HepG2 (cell line): ENCODE measurements around the gene CCDC38. TPM values are rescaled to one million over a fixed set of nuclear protein-coding genes. Genes with fewer than 3 reads are reported as not detected.

Experiments
- FOXK2 ChIP-seq: fragments of 450-650 bp; IDR thresholded peaks from 2 replicates; pipeline ENCODE4 v1.6.1; 2016
- FOXO1 ChIP-seq: sonication (generic); formaldehyde crosslinking; IDR thresholded peaks from 2 replicates; pipeline ENCODE4 v1.4.0; 2020; ENCODE audit warnings: missing genetic modification reagents
- NFYB ChIP-seq: sonication (generic); formaldehyde crosslinking; IDR thresholded peaks from 2 replicates; pipeline ENCODE4 v1.4.0; 2020; ENCODE audit warnings: missing genetic modification reagents
- NFYC ChIP-seq: IDR thresholded peaks from 2 replicates; pipeline ENCODE4 v1.6.1; 2016; ENCODE audit warnings: missing genetic modification reagents, missing compliant biosample characterization
- POLR2G ChIP-seq: fragments of 200-400 bp; formaldehyde crosslinking; IDR thresholded peaks from 2 replicates; pipeline ENCODE4 v1.6.1; 2018; ENCODE audit warnings: mild to moderate bottlenecking, low read depth, low read length, moderate library complexity
- REXO4 ChIP-seq: sonication (generic); formaldehyde crosslinking; IDR thresholded peaks from 2 replicates; pipeline ENCODE4 v1.8.0; 2022; ENCODE audit warnings: missing genetic modification reagents, mild to moderate bottlenecking, borderline replicate concordance
- SKI ChIP-seq: fragments of 450-650 bp; IDR thresholded peaks from one replicate; pipeline ENCODE4 v1.6.1; 2018; ENCODE audit warnings: mild to moderate bottlenecking; ENCODE audit not compliant: partially characterized antibody
- ZBTB21 ChIP-seq: sonication (generic); formaldehyde crosslinking; IDR thresholded peaks from 2 replicates; pipeline ENCODE4 v1.4.0; 2020; ENCODE audit warnings: missing genetic modification reagents
- ZBTB46 ChIP-seq: sonication (generic); formaldehyde crosslinking; IDR thresholded peaks from 2 replicates; pipeline ENCODE4 v1.4.0; 2020; ENCODE audit warnings: mild to moderate bottlenecking, missing genetic modification reagents, borderline replicate concordance
- ZNF142 ChIP-seq: sonication (generic); formaldehyde crosslinking; IDR thresholded peaks from 2 replicates; pipeline ENCODE4 v1.4.0; 2020; ENCODE audit warnings: missing genetic modification reagents
- ZNF318 ChIP-seq: sonication (generic); formaldehyde crosslinking; IDR thresholded peaks from 2 replicates; pipeline ENCODE4 v1.4.0; 2020; ENCODE audit warnings: mild to moderate bottlenecking, missing genetic modification reagents
- ZNF335 ChIP-seq: sonication (generic); formaldehyde crosslinking; IDR thresholded peaks from 2 replicates; pipeline ENCODE4 v1.4.0; 2020; ENCODE audit warnings: missing genetic modification reagents
- polyA plus RNA-seq, 8 experiments: library from polyadenylated mRNA; depleted of rRNA in 3 of 8; stranded (reverse) in 7 of 8; unstranded in 1 of 8; fragments of >200 nt; fragmentation: Illumina TruSeq in 4 of 8; extraction: Trizol in 4 of 8; gene quantifications; 2 replicates each; pipeline versions ENCODE4 v1.2.1 to v1.2.3, GENCODE V29; 2011 to 2016; ENCODE audit warnings: low read depth in 4 of 8, missing spikeins in 1 of 8, mixed read lengths in 1 of 8; ENCODE audit not compliant: insufficient read depth in 1 of 8
- total RNA-seq, 5 experiments: library from RNA; depleted of rRNA; stranded (reverse); fragments of >200 nt; fragmentation: Illumina TruSeq; extraction: Trizol; gene quantifications; 2 replicates each; pipeline ENCODE4 v1.2.3, GENCODE V29; 2016; ENCODE audit warnings: low read depth in 1 of 5

The CCDC38 gene
- total and polyA plus RNA-seq, 2 of the 13 experiments (the other 11 are each of a cell fraction or from before 2014, with no cell fraction given) = 0.24 to 0.32 TPM

GRCh38 chr12:95858451-95859343 lies 83.7 kb downstream of the CCDC38 start, which contains the start of gene SNRPF (continued):
- TF ChIP-seq ZNF318 (CRISPR knock-in tag) (0 out of 2 replicates have a peak, but pooled peaks have one; percentile 78), ZBTB46 (CRISPR knock-in tag) (no peak), ZNF335 (CRISPR knock-in tag) (peak; percentile 62), POLR2G (peak; percentile 88), FOXO1 (CRISPR knock-in tag) (no peak), NFYB (CRISPR knock-in tag) (peak; percentile 99), SKI (peak; percentile 8), ZBTB21 (0 out of 2 replicates have a peak, but pooled peaks have one; percentile 23), NFYC (CRISPR knock-in tag) (peak; percentile 100), FOXK2 (no peak), REXO4 (CRISPR knock-in tag) (no peak), ZNF142 (peak; percentile 73; the same call in 1 of the 2 replicates)
